SK-N-SH (cell line): ENCODE data around the gene TRA2A. TPM values are rescaled to one million over a fixed set of nuclear protein-coding genes. Genes with fewer than 3 reads are reported as not detected.

Experiments
- CTCF ChIA-PET: fragments of 300-600, 350-600 bp; formaldehyde crosslinking; extraction: SDS; loops from one replicate; lab custom pipeline; 2021; lab: Yijun Ruan, JAX
- POLR2A ChIA-PET: fragments of 350-600 bp; sonication (Branson Sonifier 250); formaldehyde crosslinking; extraction: SDS; loops from one replicate; lab custom pipeline; 2020; ENCODE audit warnings: antibody characterized with exemption, inconsistent platforms; lab: Yijun Ruan, JAX
- DNase-seq: peaks from one replicate; pipeline ENCODE4 v3.0.0; 2012
- H2AFZ ChIP-seq: fragments of 200-600 bp; sonication (generic); 2 replicates; pipeline ENCODE4 v1.8.1; 2016; ENCODE audit warnings: antibody characterized with exemption, mild to moderate bottlenecking, low read depth
- H3F3A ChIP-seq: fragments of 200-600 bp; sonication (generic); replicated peaks from 2 replicates; pipeline ENCODE3; 2016; ENCODE audit warnings: antibody characterized with exemption, mild to moderate bottlenecking; ENCODE audit not compliant: insufficient read depth
- H3K27ac ChIP-seq, 2 experiments: fragments of 200-500 bp in 1 of 2; fragments of 200-600 bp in 1 of 2; sonication (Bioruptor generic) in 1 of 2; sonication (generic), shearing (Covaris generic) in 1 of 2; 2 replicates each; pipeline versions ENCODE4 v1.5.1 to v1.6.1; 2014 to 2016; ENCODE audit warnings: low read depth in 2 of 2, inconsistent platforms in 1 of 2, low read length in 1 of 2, mild to moderate bottlenecking in 1 of 2, mixed read lengths in 1 of 2
- H3K27me3 ChIP-seq: fragments of 200-600 bp; sonication (generic), shearing (Covaris generic); 2 replicates; pipeline ENCODE4 v1.6.1; 2016; ENCODE audit warnings: mixed run types; ENCODE audit not compliant: insufficient read depth
- H3K36me3 ChIP-seq, 2 experiments: fragments of 200-500 bp in 1 of 2; fragments of 200-600 bp in 1 of 2; sonication (Bioruptor generic) in 1 of 2; sonication (generic) in 1 of 2; replicated peaks in 1 of 2; 2 replicates each; pipeline versions ENCODE3 to v1.5.1; 2014 to 2016; ENCODE audit warnings: low read length in 1 of 2, mild to moderate bottlenecking in 1 of 2; ENCODE audit not compliant: insufficient read depth in 2 of 2, control insufficient read depth in 1 of 2
- H3K4me1 ChIP-seq, 2 experiments: fragments of 200-500 bp in 1 of 2; fragments of 200-600 bp in 1 of 2; sonication (Bioruptor generic) in 1 of 2; sonication (generic), shearing (Covaris generic) in 1 of 2; 2 replicates each; pipeline versions ENCODE4 v1.5.1 to v1.6.1; 2014 to 2016; ENCODE audit warnings: low read depth in 1 of 2, low read length in 1 of 2, mixed run types in 1 of 2; ENCODE audit not compliant: insufficient read depth in 2 of 2, control insufficient read depth in 1 of 2
- H3K4me2 ChIP-seq: fragments of 200-600 bp; sonication (generic), shearing (Covaris generic); 2 replicates; pipeline ENCODE4 v1.6.1; 2017; ENCODE audit warnings: mixed run types
- H3K4me3 ChIP-seq, 2 experiments: fragments of 200-500 bp in 1 of 2; fragments of 200-600 bp in 1 of 2; sonication (Bioruptor generic) in 1 of 2; sonication (generic), shearing (Covaris generic) in 1 of 2; 2 replicates each; pipeline versions ENCODE4 v1.5.1 to v1.8.1; 2014 to 2016; ENCODE audit warnings: low read depth in 2 of 2, inconsistent platforms in 1 of 2, low read length in 1 of 2, mild to moderate bottlenecking in 1 of 2, mixed read lengths in 1 of 2, moderate library complexity in 1 of 2
- H3K79me2 ChIP-seq: fragments of 200-600 bp; sonication (generic); 2 replicates; pipeline ENCODE4 v1.8.1; 2017; ENCODE audit warnings: mild to moderate bottlenecking; ENCODE audit not compliant: insufficient read depth
- H3K9ac ChIP-seq: fragments of 200-600 bp; sonication (generic); 2 replicates; pipeline ENCODE4 v1.6.1; 2017; ENCODE audit warnings: mixed run types
- H3K9me2 ChIP-seq: fragments of 200-600 bp; sonication (generic); 2 replicates; pipeline ENCODE4 v1.6.1; 2017; ENCODE audit warnings: mixed run types
- H3K9me3 ChIP-seq: fragments of 200-600 bp; sonication (generic); 2 replicates; pipeline ENCODE4 v1.6.1; 2017; ENCODE audit warnings: mixed run types, mild to moderate bottlenecking, moderate library complexity
- H4K20me1 ChIP-seq: fragments of 200-600 bp; sonication (generic); 2 replicates; pipeline ENCODE4 v1.6.1; 2017; ENCODE audit warnings: mild to moderate bottlenecking, mixed run types; ENCODE audit not compliant: insufficient read depth
- CHD2 ChIP-seq: fragments of 150-350 bp; IDR thresholded peaks from 2 replicates; pipeline ENCODE4 v1.6.1; 2018; ENCODE audit warnings: low read length; ENCODE audit not compliant: partially characterized antibody
- FOXJ3 ChIP-seq: sonication (generic); formaldehyde crosslinking; IDR thresholded peaks from 2 replicates; pipeline ENCODE4 v1.5.1; 2020; ENCODE audit warnings: mild to moderate bottlenecking, missing genetic modification reagents
- GABPA ChIP-seq: IDR thresholded peaks from 2 replicates; pipeline ENCODE4 v1.4.0; 2012; ENCODE audit warnings: low read depth, mild to moderate bottlenecking
- MXI1 ChIP-seq: IDR thresholded peaks from 2 replicates; pipeline ENCODE4 v1.6.1; 2012; ENCODE audit warnings: mild to moderate bottlenecking, low read depth, low read length, improper control_type of control experiment
- NRF1 ChIP-seq: IDR thresholded peaks from 2 replicates; pipeline ENCODE4 v1.6.1; 2012; ENCODE audit warnings: low read depth, mild to moderate bottlenecking, low read length
- POLR2AphosphoS5 ChIP-seq: IDR thresholded peaks from 2 replicates; pipeline ENCODE4 v1.6.1; 2012; ENCODE audit warnings: low read depth, low read length
- RXRA ChIP-seq: IDR thresholded peaks from 2 replicates; pipeline ENCODE4 v1.4.0; 2012; ENCODE audit warnings: low read depth, mild to moderate bottlenecking, borderline replicate concordance
- SIN3A ChIP-seq: IDR thresholded peaks from 2 replicates; pipeline ENCODE4 v1.6.1; 2012; ENCODE audit warnings: low read depth, mild to moderate bottlenecking, low read length, moderate library complexity, borderline replicate concordance
- TAF1 ChIP-seq: IDR thresholded peaks from 2 replicates; pipeline ENCODE4 v1.6.1; 2012; ENCODE audit warnings: low read depth, mild to moderate bottlenecking, low read length, moderate library complexity, borderline replicate concordance
- TCF12 ChIP-seq: IDR thresholded peaks from 2 replicates; pipeline ENCODE4 v1.4.0; 2012
- YY1 ChIP-seq: IDR thresholded peaks from 2 replicates; pipeline ENCODE4 v1.4.0; 2012; ENCODE audit warnings: low read depth, mild to moderate bottlenecking
- WGBS: methylation state at CpG from one replicate; pipeline ENCODE4 v1.1.6; 2017; ENCODE audit warnings: low lambda C conversion rate; 5-methylcytosine and 5-hydroxymethylcytosine counted together
- polyA plus RNA-seq, 3 experiments: library from polyadenylated mRNA; depleted of rRNA; stranded (reverse); fragments of >200 nt; gene quantifications; 2 replicates each; pipeline ENCODE4 v1.2.3, GENCODE V29; 2012
- TF ChIP-seq, protein P1 (sequence below): IDR thresholded peaks from 2 replicates; pipeline ENCODE4 v1.6.1; 2012; ENCODE audit warnings: mild to moderate bottlenecking, low read depth, low read length, moderate library complexity
- TF ChIP-seq, protein P2 (sequence below): IDR thresholded peaks from 2 replicates; pipeline ENCODE4 v1.4.0; 2012; ENCODE audit warnings: low read depth, borderline replicate concordance
- TF ChIP-seq, protein P3 (sequence below): IDR thresholded peaks from 2 replicates; pipeline ENCODE4; 2012
- TF ChIP-seq, protein P4 (sequence below): IDR thresholded peaks from 2 replicates; pipeline ENCODE4 v1.4.0; 2012; ENCODE audit warnings: low read depth

Gene TRA2A
- polyA plus RNA-seq, 1 of the 3 experiments (the other 2 are of a cell fraction), result 62.1 TPM

GRCh38 chr7:23472046-23472445 is 59.7 kb downstream of the TRA2A start:
- peak overlapping the region; percentile 93 to 96 for H3K27ac ChIP-seq
- peak overlapping the region; percentile 56 for H2AFZ ChIP-seq
- H3K4me2 ChIP-seq, result peak overlapping the region; percentile 94
- TF ChIP-seq MXI1, result 0 out of 2 replicates have a peak, but pooled peaks have one; percentile 6
- peak; percentile 13; the same call in 1 of the 2 replicates for TF ChIP-seq GABPA
- TF ChIP-seq POLR2AphosphoS5, result no peak
- peak; percentile 57; the same call in 1 of the 2 replicates for TF ChIP-seq YY1
- 3% methylated on average over 6 of the region's 6 CpGs for WGBS
- H3K9ac ChIP-seq, result peak overlapping the region; percentile 91
- no peaks in the 10 kb centered on the region; the same call in 1 of the 2 replicates for H3K9me2 ChIP-seq
- ChIA-PET POLR2A (interaction anchor here (1.3 kb wide), 1 partner anchor 18 kb away, joined by 7 read pairs; no protein-coding TSS in a partner anchor), CTCF (interaction anchor here (1.0 to 2.0 kb wide), 6 partner anchors 9 to 198 kb away, joined by 3 to 12 read pairs (median 4); no protein-coding TSS in a partner anchor)
- H4K20me1 ChIP-seq, result peaks cover 11% of the 10 kb centered on the region
- H3K9me3 ChIP-seq, result no peaks in the 10 kb centered on the region
- no peaks in the 10 kb centered on the region for H3K27me3 ChIP-seq
- H3K4me3 ChIP-seq, result peak overlapping the region; percentile 88 to 89
- DNase-seq, result no peak
- H3K36me3 ChIP-seq, result no peaks in the 10 kb centered on the region
- H3F3A ChIP-seq, result peaks cover 44% of the 10 kb centered on the region
- H3K79me2 ChIP-seq, result peaks cover 76% of the 10 kb centered on the region
- H3K4me1 ChIP-seq, result peaks cover 4 to 21% of the 10 kb centered on the region in 2 experiments; a peak in 3 of 4 replicates

- 2% methylated on average over 34 of the region's 44 CpGs for WGBS
- H2AFZ ChIP-seq, result peak overlapping the region; percentile 56
These were observed 60.5 kb downstream of the TRA2A start for GRCh38 chr7:23471106-23471859.

More at GRCh38 chr7:23471106-23471859, 60.5 kb downstream of the TRA2A start:
- H3K4me3 ChIP-seq, result peak overlapping the region; percentile 88 to 89
- H3K4me1 ChIP-seq, result peaks cover 3 to 23% of the 10 kb centered on the region in 2 experiments; a peak in 3 of 4 replicates
- H4K20me1 ChIP-seq, result peaks cover 19% of the 10 kb centered on the region
- peak overlapping the region; percentile 94 for H3K4me2 ChIP-seq
- H3K36me3 ChIP-seq, result peaks cover 0 to 3% of the 10 kb centered on the region in 2 experiments
- POLR2A ChIA-PET, result no interaction called here
- H3K27me3 ChIP-seq, result no peaks in the 10 kb centered on the region
- peak; percentile 93 for DNase-seq
- H3K9ac ChIP-seq, result peak overlapping the region; percentile 91
- H3K9me2 ChIP-seq, result no peaks in the 10 kb centered on the region; the same call in 1 of the 2 replicates
- H3K27ac ChIP-seq, result peak overlapping the region; percentile 93 to 96
- H3K9me3 ChIP-seq, result no peaks in the 10 kb centered on the region
- peaks cover 44% of the 10 kb centered on the region for H3F3A ChIP-seq
- CTCF ChIA-PET, result no interaction called here
- no peak; the same call in 1 of the 2 replicates for TF ChIP-seq MXI1
- TF ChIP-seq, protein P1, sequence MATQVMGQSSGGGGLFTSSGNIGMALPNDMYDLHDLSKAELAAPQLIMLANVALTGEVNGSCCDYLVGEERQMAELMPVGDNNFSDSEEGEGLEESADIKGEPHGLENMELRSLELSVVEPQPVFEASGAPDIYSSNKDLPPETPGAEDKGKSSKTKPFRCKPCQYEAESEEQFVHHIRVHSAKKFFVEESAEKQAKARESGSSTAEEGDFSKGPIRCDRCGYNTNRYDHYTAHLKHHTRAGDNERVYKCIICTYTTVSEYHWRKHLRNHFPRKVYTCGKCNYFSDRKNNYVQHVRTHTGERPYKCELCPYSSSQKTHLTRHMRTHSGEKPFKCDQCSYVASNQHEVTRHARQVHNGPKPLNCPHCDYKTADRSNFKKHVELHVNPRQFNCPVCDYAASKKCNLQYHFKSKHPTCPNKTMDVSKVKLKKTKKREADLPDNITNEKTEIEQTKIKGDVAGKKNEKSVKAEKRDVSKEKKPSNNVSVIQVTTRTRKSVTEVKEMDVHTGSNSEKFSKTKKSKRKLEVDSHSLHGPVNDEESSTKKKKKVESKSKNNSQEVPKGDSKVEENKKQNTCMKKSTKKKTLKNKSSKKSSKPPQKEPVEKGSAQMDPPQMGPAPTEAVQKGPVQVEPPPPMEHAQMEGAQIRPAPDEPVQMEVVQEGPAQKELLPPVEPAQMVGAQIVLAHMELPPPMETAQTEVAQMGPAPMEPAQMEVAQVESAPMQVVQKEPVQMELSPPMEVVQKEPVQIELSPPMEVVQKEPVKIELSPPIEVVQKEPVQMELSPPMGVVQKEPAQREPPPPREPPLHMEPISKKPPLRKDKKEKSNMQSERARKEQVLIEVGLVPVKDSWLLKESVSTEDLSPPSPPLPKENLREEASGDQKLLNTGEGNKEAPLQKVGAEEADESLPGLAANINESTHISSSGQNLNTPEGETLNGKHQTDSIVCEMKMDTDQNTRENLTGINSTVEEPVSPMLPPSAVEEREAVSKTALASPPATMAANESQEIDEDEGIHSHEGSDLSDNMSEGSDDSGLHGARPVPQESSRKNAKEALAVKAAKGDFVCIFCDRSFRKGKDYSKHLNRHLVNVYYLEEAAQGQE, result no peak
- TF ChIP-seq NRF1, result peak; percentile 59
- peak; percentile 82 for TF ChIP-seq TAF1
- TF ChIP-seq, protein P2, sequence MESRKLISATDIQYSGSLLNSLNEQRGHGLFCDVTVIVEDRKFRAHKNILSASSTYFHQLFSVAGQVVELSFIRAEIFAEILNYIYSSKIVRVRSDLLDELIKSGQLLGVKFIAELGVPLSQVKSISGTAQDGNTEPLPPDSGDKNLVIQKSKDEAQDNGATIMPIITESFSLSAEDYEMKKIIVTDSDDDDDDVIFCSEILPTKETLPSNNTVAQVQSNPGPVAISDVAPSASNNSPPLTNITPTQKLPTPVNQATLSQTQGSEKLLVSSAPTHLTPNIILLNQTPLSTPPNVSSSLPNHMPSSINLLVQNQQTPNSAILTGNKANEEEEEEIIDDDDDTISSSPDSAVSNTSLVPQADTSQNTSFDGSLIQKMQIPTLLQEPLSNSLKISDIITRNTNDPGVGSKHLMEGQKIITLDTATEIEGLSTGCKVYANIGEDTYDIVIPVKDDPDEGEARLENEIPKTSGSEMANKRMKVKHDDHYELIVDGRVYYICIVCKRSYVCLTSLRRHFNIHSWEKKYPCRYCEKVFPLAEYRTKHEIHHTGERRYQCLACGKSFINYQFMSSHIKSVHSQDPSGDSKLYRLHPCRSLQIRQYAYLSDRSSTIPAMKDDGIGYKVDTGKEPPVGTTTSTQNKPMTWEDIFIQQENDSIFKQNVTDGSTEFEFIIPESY, result peak; percentile 36; the same call in 1 of the 2 replicates
- TF ChIP-seq TCF12, result no peak
- TF ChIP-seq YY1, result no peak
- peak; percentile 78 for TF ChIP-seq POLR2AphosphoS5
- TF ChIP-seq FOXJ3 (CRISPR knock-in tag), result 0 out of 2 replicates have a peak, but pooled peaks have one; percentile 31
- peak; percentile 40; the same call in 1 of the 2 replicates for TF ChIP-seq SIN3A
- TF ChIP-seq, protein P3, sequence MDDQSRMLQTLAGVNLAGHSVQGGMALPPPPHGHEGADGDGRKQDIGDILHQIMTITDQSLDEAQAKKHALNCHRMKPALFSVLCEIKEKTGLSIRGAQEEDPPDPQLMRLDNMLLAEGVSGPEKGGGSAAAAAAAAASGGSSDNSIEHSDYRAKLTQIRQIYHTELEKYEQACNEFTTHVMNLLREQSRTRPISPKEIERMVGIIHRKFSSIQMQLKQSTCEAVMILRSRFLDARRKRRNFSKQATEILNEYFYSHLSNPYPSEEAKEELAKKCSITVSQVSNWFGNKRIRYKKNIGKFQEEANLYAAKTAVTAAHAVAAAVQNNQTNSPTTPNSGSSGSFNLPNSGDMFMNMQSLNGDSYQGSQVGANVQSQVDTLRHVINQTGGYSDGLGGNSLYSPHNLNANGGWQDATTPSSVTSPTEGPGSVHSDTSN, result peak; percentile 36; the same call in 1 of the 2 replicates
- TF ChIP-seq, protein P4, sequence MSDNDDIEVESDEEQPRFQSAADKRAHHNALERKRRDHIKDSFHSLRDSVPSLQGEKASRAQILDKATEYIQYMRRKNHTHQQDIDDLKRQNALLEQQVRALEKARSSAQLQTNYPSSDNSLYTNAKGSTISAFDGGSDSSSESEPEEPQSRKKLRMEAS, result peak; percentile 6
- TF ChIP-seq RXRA, result no peak
- TF ChIP-seq CHD2, result peak; percentile 97
- TF ChIP-seq, all 33 proteins: peak for 9
- peaks cover 77% of the 10 kb centered on the region for H3K79me2 ChIP-seq
